ENCODE results near the gene AICDA. TPM values are rescaled to one million over a fixed set of nuclear protein-coding genes. Genes with fewer than 3 reads are reported as not detected.
"Not testable (repeated sequence)": the region's sequence is repeated elsewhere in the genome, so short reads cannot be mapped to it uniquely, and the experiment has no call there.

The AICDA gene
- total RNA-seq, 4 donors from 2014 or later = 0.39 to 2.6 (median 0.84) TPM; not detected in 1

DNA sequence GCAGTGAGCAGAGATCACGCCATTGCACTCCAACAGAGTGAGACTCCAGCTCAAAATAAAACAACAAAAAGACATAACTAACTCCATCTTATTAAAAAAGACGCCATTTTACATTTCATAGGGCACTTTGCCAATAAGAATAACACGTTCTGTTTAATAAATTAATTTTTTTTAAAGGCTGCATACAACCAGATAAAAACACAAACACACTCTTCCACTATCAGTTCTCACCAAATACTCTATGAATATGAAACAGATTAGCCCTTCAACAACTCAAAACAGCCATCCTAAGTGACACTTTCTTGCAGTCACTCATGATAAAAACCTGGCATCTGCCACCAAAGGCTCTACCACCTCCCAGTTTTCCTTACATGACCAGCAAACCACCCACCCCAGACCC, 16.1 kb downstream of the AICDA start:
- no peak for TF ChIP-seq POLR2A (IDR thresholded peaks at IDR 0.05)
- no peak for TF ChIP-seq EP300 (IDR thresholded peaks at IDR 0.05)
- TF ChIP-seq, protein P1, sequence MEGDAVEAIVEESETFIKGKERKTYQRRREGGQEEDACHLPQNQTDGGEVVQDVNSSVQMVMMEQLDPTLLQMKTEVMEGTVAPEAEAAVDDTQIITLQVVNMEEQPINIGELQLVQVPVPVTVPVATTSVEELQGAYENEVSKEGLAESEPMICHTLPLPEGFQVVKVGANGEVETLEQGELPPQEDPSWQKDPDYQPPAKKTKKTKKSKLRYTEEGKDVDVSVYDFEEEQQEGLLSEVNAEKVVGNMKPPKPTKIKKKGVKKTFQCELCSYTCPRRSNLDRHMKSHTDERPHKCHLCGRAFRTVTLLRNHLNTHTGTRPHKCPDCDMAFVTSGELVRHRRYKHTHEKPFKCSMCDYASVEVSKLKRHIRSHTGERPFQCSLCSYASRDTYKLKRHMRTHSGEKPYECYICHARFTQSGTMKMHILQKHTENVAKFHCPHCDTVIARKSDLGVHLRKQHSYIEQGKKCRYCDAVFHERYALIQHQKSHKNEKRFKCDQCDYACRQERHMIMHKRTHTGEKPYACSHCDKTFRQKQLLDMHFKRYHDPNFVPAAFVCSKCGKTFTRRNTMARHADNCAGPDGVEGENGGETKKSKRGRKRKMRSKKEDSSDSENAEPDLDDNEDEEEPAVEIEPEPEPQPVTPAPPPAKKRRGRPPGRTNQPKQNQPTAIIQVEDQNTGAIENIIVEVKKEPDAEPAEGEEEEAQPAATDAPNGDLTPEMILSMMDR (IDR thresholded peaks at IDR 0.05) = no peak
- WGBS, 2 donors = 62 to 64% methylated on average over 3 of the region's 3 CpGs

GRCh38 chr12:8594072-8594471, 18.6 kb downstream of the AICDA start:
- TF ChIP-seq POLR2A (IDR thresholded peaks at IDR 0.05) = no peak
- TF ChIP-seq, protein P1 (IDR thresholded peaks at IDR 0.05) = no peak
- TF ChIP-seq EP300 (IDR thresholded peaks at IDR 0.05) = no peak
- no peaks in the 10 kb centered on the region for H3K9me3 ChIP-seq
- H3K4me3 ChIP-seq = no peak overlapping the region
- no peaks in the 10 kb centered on the region for H3K4me1 ChIP-seq
- H3K36me3 ChIP-seq = no peaks in the 10 kb centered on the region
- WGBS, 2 donors = 73 to 78% methylated on average over 8 of the region's 8 CpGs
- DNase-seq (ENCODE audit: low spot score in 2 of 2) = no peak
- H3K27me3 ChIP-seq = no peaks in the 10 kb centered on the region
- H3K27ac ChIP-seq = no peak overlapping the region

More for the DNA sequence above, 16.1 kb downstream of the AICDA start:
- H3K9me3 ChIP-seq = no peaks in the 10 kb centered on the region
- no peaks in the 10 kb centered on the region for H3K27me3 ChIP-seq
- DNase-seq (ENCODE audit: low spot score in 2 of 2) = no peak
- H3K4me1 ChIP-seq = no peaks in the 10 kb centered on the region
- no peak overlapping the region for H3K4me3 ChIP-seq
- no peaks in the 10 kb centered on the region for H3K36me3 ChIP-seq
- no peak overlapping the region for H3K27ac ChIP-seq

GRCh38 chr12:8593246-8593645, 19.4 kb downstream of the AICDA start:
- Histone ChIP-seq H3K27ac (no peak overlapping the region), H3K36me3 (no peaks in the 10 kb centered on the region), H3K9me3 (no peaks in the 10 kb centered on the region), H3K4me1 (no peaks in the 10 kb centered on the region), H3K27me3 (no peaks in the 10 kb centered on the region), H3K4me3 (no peak overlapping the region)
- TF ChIP-seq, protein P1 (IDR thresholded peaks at IDR 0.05) = no peak
- TF ChIP-seq EP300 (IDR thresholded peaks at IDR 0.05) (no peak), POLR2A (IDR thresholded peaks at IDR 0.05) (no peak)
- no peak for DNase-seq (ENCODE audit: low spot score in 2 of 2)
- 65 to 93% methylated on average over 2 of the region's 2 CpGs for WGBS, 2 donors

DNA sequence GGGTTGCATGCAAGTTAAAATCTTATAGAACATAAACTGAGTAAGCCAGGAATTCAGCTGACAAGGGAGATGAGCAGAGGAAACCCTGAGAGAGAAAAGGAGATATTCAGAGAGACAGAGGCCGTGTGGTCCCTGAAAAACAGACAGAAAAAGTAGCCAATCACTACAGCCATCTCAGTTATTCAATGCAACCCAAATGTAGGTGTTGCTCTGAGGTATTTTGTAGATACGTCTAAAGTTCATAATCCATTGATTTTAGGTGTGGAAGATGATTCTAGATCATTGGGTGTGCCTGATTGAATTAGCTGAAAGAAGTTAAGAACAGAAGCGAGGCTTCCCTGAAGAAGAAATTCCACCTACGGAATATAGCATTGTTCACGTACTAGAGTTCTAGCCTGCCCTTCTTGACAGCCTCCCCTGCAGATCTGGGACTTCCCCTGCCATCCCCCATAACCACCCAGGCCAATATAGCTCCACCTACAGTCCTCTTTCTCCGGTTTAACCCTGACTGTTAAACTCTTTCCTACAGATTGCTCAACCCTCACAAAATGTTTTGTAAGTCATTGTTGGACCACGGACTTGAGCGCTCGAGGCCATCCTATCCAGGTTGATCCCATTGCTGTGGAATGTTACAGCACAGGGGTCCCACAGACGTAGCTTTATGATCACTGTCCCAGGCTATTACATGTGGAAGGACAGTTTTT, 21.7 kb downstream of the AICDA start:
- WGBS, 2 donors = 58 to 65% methylated on average over 10 of the region's 10 CpGs
- DNase-seq (ENCODE audit: low spot score in 2 of 2) = no peak
- Histone ChIP-seq H3K36me3 (no peaks in the 10 kb centered on the region), H3K4me1 (no peaks in the 10 kb centered on the region), H3K4me3 (no peak overlapping the region), H3K27me3 (no peaks in the 10 kb centered on the region), H3K27ac (no peak overlapping the region), H3K9me3 (no peaks in the 10 kb centered on the region)
- TF ChIP-seq EP300 (IDR thresholded peaks at IDR 0.05) (no peak), POLR2A (IDR thresholded peaks at IDR 0.05) (no peak)
- TF ChIP-seq, protein P1 (IDR thresholded peaks at IDR 0.05) = no peak

- DNase-seq (ENCODE audit: low spot score in 2 of 2) = no peak
- 89% methylated on average over 7 of the region's 7 CpGs for WGBS, 2 donors
- TF ChIP-seq EP300 (IDR thresholded peaks at IDR 0.05) = no peak
- TF ChIP-seq, protein P1 (IDR thresholded peaks at IDR 0.05) = no peak
- no peak for TF ChIP-seq POLR2A (IDR thresholded peaks at IDR 0.05)
- Histone ChIP-seq H3K27me3 (no peaks in the 10 kb centered on the region), H3K4me3 (no peak overlapping the region), H3K4me1 (no peaks in the 10 kb centered on the region), H3K27ac (no peak overlapping the region), H3K9me3 (no peaks in the 10 kb centered on the region), H3K36me3 (no peaks in the 10 kb centered on the region)
These were observed 23.0 kb downstream of the AICDA start for GRCh38 chr12:8589679-8590078.

GRCh38 chr12:8584478-8584877, 28.2 kb downstream of the AICDA start:
- WGBS, 2 donors = 94% methylated on average over 13 of the region's 13 CpGs
- H3K27me3 ChIP-seq = not testable (repeated sequence)

More at GRCh38 chr12:8584478-8584877, 28.2 kb downstream of the AICDA start:
- H3K4me3 ChIP-seq; H3K27ac ChIP-seq; H3K36me3 ChIP-seq; H3K4me1 ChIP-seq; DNase-seq (ENCODE audit: low spot score in 2 of 2); H3K9me3 ChIP-seq: not testable (repeated sequence)

Data from tibial nerve (tissue), 4 donors.